GM19193 (cell line): Measurements from ENCODE around the gene CILP.

Experiments used
- POLR2A ChIP-seq: IDR thresholded peaks from 4 replicates; pipeline ENCODE4 v1.6.1; 2011; ENCODE audit not compliant: insufficient read depth, insufficient read length; ENCODE audit errors: extremely low read depth

Gene CILP

GRCh38 chr15:65245096-65245856 is 34.0 kb upstream of the CILP start:
- TF ChIP-seq POLR2A = no peak

GRCh38 chr15:65244638-65245037 is 33.4 kb upstream of the CILP start:
- no peak for TF ChIP-seq POLR2A

- no peak for TF ChIP-seq POLR2A
Observed at GRCh38 chr15:65233696-65234095, 22.4 kb upstream of the CILP start.

GRCh38 chr15:65232520-65232919 is 21.2 kb upstream of the CILP start:
- no peak for TF ChIP-seq POLR2A

GRCh38 chr15:65231306-65231705 is 20.0 kb upstream of the CILP start:
- no peak for TF ChIP-seq POLR2A

GRCh38 chr15:65226221-65226620 is 14.9 kb upstream of the CILP start:
- no peak for TF ChIP-seq POLR2A

GRCh38 chr15:65223996-65224395 is 12.7 kb upstream of the CILP start:
- no peak for TF ChIP-seq POLR2A

GRCh38 chr15:65222891-65223290 is 11.6 kb upstream of the CILP start:
- no peak for TF ChIP-seq POLR2A

GRCh38 chr15:65221697-65222096 is 10.4 kb upstream of the CILP start:
- no peak for TF ChIP-seq POLR2A

GRCh38 chr15:65219137-65219536 is 7.9 kb upstream of the CILP start:
- TF ChIP-seq POLR2A = no peak

- TF ChIP-seq POLR2A = no peak
Observed at GRCh38 chr15:65217526-65218482, 6.5 kb upstream of the CILP start.

- TF ChIP-seq POLR2A = no peak
Observed at GRCh38 chr15:65215496-65215895, 4.2 kb upstream of the CILP start.

GRCh38 chr15:65214010-65214409 is 2.7 kb upstream of the CILP start:
- TF ChIP-seq POLR2A = no peak

GRCh38 chr15:65213241-65213640 is 2.0 kb upstream of the CILP start:
- TF ChIP-seq POLR2A = no peak

GRCh38 chr15:65212097-65212496 is 824 bp upstream of the CILP start:
- TF ChIP-seq POLR2A = no peak

GRCh38 chr15:65211482-65211982 is 259 bp upstream of the CILP start:
- TF ChIP-seq POLR2A = no peak
